Stimulated activated memory B cell treated with anti-CD40 and anti-IgM and Interleukin-4, amounts not matched to agents 10 μg/mL and 1 μg/mL and 100 μg/mL, for 72 hours (primary cell): ENCODE results near the gene CD69.

Experiments
- ATAC-seq: fragments of 150-1000 bp; cut with Tn5 transposase; 2 replicates; pipeline ENCODE4 v1.10.0; 2021
- H3K27ac Mint-ChIP-seq: one replicate; pipeline ENCODE4 v1.8.0; 2022; ENCODE audit warnings: mild to moderate bottlenecking, mixed read lengths
- H3K27me3 Mint-ChIP-seq: one replicate; pipeline ENCODE4 v1.8.0; 2022; ENCODE audit warnings: mixed read lengths
- H3K36me3 Mint-ChIP-seq: one replicate; pipeline ENCODE4 v1.8.0; 2022; ENCODE audit warnings: mixed read lengths
- H3K4me1 Mint-ChIP-seq: one replicate; pipeline ENCODE4 v1.8.0; 2022; ENCODE audit warnings: mixed read lengths
- H3K4me3 Mint-ChIP-seq: one replicate; pipeline ENCODE4 v1.8.0; 2022; ENCODE audit warnings: mild to moderate bottlenecking, moderate library complexity, mixed read lengths
- H3K9me3 Mint-ChIP-seq: one replicate; pipeline ENCODE4 v1.8.0; 2022; ENCODE audit warnings: mixed read lengths

The CD69 gene

GRCh38 chr12:9792185-9792900, 31.6 kb upstream of the CD69 start:
- Mint-ChIP-seq H3K4me1 (peaks cover 34% of the 10 kb centered on the region), H3K27me3 (no peaks in the 10 kb centered on the region), H3K27ac (no peak overlapping the region), H3K4me3 (no peak overlapping the region), H3K9me3 (peaks cover 3% of the 10 kb centered on the region), H3K36me3 (no peaks in the 10 kb centered on the region)
- ATAC-seq: no peak

DNA sequence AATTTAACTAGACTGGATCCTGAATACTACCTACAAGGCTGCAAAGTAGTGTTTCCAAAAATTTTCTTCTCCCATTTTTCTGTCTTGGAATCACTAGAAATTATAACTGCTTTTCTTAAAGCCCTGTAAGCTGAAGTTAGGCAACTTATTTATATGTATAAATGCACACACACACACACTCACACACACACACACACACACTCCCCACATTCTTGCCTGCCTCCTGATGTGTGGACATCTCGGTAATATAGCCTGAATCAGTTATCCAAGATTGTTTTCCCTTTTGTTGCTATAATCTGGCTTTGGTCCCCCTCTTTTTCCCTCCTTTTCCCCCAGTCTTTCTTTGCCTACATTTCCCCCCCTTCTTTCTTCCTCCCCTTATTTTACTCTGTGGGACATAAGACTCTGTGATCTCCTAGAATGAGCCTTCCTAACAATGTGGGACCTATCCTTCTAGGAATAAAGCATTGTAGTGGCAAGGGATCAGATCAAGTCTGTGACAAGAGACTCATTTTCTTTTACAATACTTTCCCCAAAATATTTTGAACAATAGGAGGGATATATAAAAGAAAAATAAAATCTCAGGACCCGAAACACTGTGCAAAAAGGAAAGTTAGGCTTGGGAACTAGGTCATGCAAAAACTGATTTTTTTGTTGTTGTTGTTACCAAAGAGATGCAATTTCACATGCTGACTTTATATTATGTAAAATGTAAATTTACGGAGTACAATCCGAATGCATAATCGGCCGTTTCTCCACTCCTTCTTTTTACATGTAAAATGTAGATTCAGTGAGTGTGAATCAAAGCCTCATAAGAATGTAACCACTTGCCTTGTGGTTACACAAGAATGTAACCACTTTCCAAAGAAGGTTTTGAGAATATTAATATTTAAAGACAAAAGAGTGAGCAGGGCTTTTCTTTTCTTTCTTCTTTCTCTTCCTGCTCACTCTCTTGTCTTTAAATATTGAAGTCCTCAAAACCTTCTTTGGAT, 26.3 kb upstream of the CD69 start:
- Mint-ChIP-seq H3K4me3 (no peak overlapping the region), H3K36me3 (no peaks in the 10 kb centered on the region), H3K4me1 (peaks cover 6% of the 10 kb centered on the region), H3K27me3 (no peaks in the 10 kb centered on the region), H3K9me3 (peaks cover 3% of the 10 kb centered on the region), H3K27ac (no peak overlapping the region)
- no peak for ATAC-seq

DNA sequence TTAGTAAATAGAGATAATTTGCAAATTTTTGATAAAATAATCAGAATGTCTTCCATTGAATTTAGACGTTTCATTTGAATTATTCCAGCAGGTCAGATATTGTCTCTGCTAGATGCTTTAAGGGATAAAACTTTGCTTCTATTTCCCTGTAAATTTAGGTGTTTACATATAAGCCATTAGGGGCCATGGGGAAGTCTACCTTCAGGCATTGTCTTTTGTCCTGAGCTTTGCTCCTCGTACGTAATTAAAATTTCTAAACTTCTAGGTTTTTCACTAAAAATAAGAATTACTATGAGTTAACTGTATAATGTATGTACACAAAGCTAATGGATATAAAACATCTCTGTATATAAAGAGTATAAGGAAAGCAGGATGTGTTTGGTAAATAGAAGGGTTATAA, 24.1 kb upstream of the CD69 start:
- Mint-ChIP-seq H3K27me3 (no peaks in the 10 kb centered on the region), H3K27ac (no peak overlapping the region), H3K4me1 (peaks cover 13% of the 10 kb centered on the region), H3K4me3 (no peak overlapping the region), H3K9me3 (no peaks in the 10 kb centered on the region), H3K36me3 (no peaks in the 10 kb centered on the region)
- ATAC-seq: no peak

- ATAC-seq: no peak
- Mint-ChIP-seq H3K27ac (no peak overlapping the region), H3K4me1 (peaks cover 18% of the 10 kb centered on the region), H3K27me3 (no peaks in the 10 kb centered on the region), H3K9me3 (no peaks in the 10 kb centered on the region), H3K36me3 (no peaks in the 10 kb centered on the region), H3K4me3 (no peak overlapping the region)
These were observed 23.6 kb upstream of the CD69 start for GRCh38 chr12:9784326-9784725.

DNA sequence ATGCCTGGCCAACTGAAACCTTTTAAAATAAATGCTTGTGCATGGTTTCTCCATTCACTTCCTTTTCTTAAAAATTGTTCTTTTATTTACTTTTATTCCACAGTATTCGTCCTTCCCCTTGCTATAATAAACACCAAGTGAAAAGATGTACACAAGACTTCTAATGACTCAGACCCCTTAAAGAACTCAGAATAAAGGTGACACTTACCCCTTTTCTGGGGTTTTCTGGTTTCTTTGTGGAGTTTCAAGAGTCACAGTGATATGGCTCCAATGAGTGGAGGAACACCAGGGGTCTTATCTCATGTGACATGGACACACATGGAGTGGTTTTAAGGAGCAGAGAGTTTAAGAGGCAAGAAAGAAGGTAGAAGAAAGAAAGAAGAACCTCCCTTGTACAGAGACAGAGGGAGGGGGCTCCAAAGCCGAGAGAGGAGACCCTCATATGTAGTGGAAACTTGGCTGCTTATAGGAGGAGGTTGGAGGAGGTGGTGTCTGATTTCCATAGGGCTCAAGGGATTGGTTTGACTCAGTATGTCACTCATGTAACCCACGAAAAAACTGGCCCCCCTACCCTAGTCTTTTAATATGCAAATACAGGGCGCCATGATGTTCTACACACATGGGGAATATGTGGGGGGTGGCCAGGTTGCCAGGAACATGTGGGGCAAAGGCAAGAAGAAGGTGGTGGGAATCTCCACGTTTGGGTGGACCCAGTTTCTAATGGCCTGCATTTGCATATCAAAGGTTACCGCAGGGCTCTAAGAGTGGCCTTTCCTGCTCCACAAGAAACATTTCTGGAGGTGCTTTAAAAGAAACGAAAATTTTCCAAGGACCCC, 22.1 kb upstream of the CD69 start:
- Mint-ChIP-seq H3K4me3 (no peak overlapping the region), H3K36me3 (no peaks in the 10 kb centered on the region), H3K9me3 (no peaks in the 10 kb centered on the region), H3K27me3 (no peaks in the 10 kb centered on the region), H3K4me1 (peaks cover 25% of the 10 kb centered on the region), H3K27ac (no peak overlapping the region)
- ATAC-seq: no peak

GRCh38 chr12:9781360-9781759, 20.7 kb upstream of the CD69 start:
- no peaks in the 10 kb centered on the region for H3K27me3 Mint-ChIP-seq
- peaks cover 25% of the 10 kb centered on the region for H3K4me1 Mint-ChIP-seq
- H3K4me3 Mint-ChIP-seq: no peak overlapping the region
- no peak overlapping the region for H3K27ac Mint-ChIP-seq
- no peaks in the 10 kb centered on the region for H3K36me3 Mint-ChIP-seq
- no peak for ATAC-seq
- no peaks in the 10 kb centered on the region for H3K9me3 Mint-ChIP-seq

DNA sequence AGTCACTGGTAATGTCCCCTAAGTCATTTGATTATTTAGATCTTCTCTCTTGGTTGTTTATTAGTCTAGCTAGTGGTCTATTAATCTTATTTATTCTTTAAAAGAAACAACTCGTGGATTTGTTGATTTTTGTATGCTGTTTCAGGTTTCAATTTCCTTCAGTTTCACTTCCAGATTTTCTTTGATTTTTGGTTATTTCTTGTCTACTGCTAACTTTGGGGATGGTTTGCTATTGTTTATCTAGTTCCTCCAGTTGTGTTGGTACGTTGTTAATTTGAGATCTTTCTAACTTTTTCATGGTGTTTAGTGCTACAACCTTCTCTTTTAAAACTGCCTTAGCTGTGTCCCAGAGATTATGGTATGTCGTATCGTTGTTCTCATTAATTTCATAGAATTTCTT, 18.5 kb upstream of the CD69 start:
- peaks cover 25% of the 10 kb centered on the region for H3K4me1 Mint-ChIP-seq
- no peaks in the 10 kb centered on the region for H3K27me3 Mint-ChIP-seq
- no peak overlapping the region for H3K4me3 Mint-ChIP-seq
- H3K36me3 Mint-ChIP-seq: no peaks in the 10 kb centered on the region
- no peak for ATAC-seq
- no peak overlapping the region for H3K27ac Mint-ChIP-seq
- no peaks in the 10 kb centered on the region for H3K9me3 Mint-ChIP-seq

DNA sequence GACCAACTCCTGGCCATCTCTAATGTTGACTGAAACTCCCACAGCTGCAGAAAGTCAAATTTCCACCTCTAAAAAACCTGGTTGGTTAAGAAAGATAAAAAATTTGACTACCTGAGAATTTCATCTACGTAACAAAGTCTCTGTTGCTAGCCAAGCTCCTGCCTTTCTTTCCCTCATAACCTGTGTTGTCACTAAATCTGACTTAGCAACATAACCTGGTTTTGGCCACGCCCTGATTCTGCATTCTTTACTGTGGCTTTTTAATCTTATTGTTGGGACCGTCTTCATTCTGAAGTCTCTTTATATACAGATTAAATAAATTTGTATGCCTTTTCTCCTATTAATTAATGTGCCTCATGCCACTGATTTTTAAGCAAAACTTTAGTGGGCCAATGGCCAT, 16.1 kb upstream of the CD69 start:
- no peaks in the 10 kb centered on the region for H3K9me3 Mint-ChIP-seq
- no peaks in the 10 kb centered on the region for H3K36me3 Mint-ChIP-seq
- H3K27me3 Mint-ChIP-seq: no peaks in the 10 kb centered on the region
- H3K27ac Mint-ChIP-seq: no peak overlapping the region
- H3K4me3 Mint-ChIP-seq: no peak overlapping the region
- ATAC-seq: no peak
- peaks cover 25% of the 10 kb centered on the region for H3K4me1 Mint-ChIP-seq

DNA sequence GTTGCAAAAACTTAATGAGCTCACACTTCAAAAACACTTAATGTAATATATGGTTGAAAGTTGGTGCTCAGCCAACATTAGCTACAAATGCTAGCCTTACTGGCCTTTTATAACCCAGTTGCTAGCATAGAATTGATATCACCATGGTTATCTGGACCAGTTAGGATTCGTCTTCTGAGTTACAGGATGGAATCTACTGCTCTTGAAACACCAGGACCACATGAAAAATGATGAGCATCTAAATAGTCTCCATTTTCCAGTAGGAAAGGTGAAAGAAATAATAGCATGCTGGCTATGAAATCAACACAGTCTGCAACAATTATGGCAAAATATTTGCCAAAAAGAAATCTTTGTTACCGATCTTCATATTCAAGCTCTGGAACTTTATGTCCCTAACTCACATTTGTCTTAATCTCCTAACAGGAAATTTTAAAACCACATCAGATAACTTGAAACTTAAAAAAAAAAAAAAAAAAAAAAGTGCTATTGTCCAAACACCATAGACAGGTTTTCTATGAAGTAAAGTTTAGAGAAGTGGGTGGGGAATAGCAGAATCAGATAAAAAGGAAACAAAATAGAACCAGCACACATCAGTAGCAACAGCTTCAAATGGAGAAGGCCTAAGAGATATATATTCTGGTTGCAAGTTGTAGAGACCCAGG, 12.6 kb upstream of the CD69 start:
- H3K27ac Mint-ChIP-seq: no peak overlapping the region
- H3K36me3 Mint-ChIP-seq: no peaks in the 10 kb centered on the region
- H3K9me3 Mint-ChIP-seq: no peaks in the 10 kb centered on the region
- no peak overlapping the region for H3K4me3 Mint-ChIP-seq
- no peak for ATAC-seq
- H3K27me3 Mint-ChIP-seq: no peaks in the 10 kb centered on the region
- peaks cover 18% of the 10 kb centered on the region for H3K4me1 Mint-ChIP-seq

- H3K4me3 Mint-ChIP-seq: no peak overlapping the region
- H3K36me3 Mint-ChIP-seq: peaks cover 14% of the 10 kb centered on the region
These were observed 2.3 kb upstream of the CD69 start for GRCh38 chr12:9763025-9763424.

DNA sequence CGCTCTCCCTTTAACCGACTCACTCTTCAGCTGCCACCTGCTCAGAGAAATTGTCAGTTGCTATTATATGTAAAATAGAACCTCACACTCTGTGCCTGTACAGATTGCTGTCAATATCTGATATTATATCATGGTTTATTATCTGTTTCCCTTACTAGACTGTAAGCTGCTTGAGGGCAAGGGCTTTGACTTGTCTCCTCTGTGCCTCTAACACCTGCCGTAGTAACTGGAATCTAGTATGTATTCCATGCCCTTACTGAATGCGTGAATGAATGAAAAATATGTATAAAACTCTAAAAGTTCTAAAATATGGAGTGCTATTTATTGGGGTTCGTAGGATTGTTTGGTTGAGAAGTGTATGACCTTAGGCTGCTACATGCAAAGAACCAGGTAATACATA, 1.7 kb upstream of the CD69 start:
- no peaks in the 10 kb centered on the region for H3K9me3 Mint-ChIP-seq
- no peaks in the 10 kb centered on the region for H3K27me3 Mint-ChIP-seq
- peak overlapping the region; percentile 83 for H3K27ac Mint-ChIP-seq
- no peak overlapping the region for H3K4me3 Mint-ChIP-seq
- ATAC-seq: no peak
- H3K36me3 Mint-ChIP-seq: peaks cover 20% of the 10 kb centered on the region
- peaks cover 63% of the 10 kb centered on the region for H3K4me1 Mint-ChIP-seq

More at GRCh38 chr12:9763025-9763424, 2.3 kb upstream of the CD69 start:
- H3K4me1 Mint-ChIP-seq: peaks cover 60% of the 10 kb centered on the region
- no peaks in the 10 kb centered on the region for H3K27me3 Mint-ChIP-seq
- no peaks in the 10 kb centered on the region for H3K9me3 Mint-ChIP-seq
- no peak for ATAC-seq
- no peak overlapping the region for H3K27ac Mint-ChIP-seq

GRCh38 chr12:9761419-9761781, 699 bp upstream of the CD69 start:
- ATAC-seq: no peak
- H3K9me3 Mint-ChIP-seq: no peaks in the 10 kb centered on the region
- H3K4me3 Mint-ChIP-seq: peak overlapping the region; percentile 92
- peaks cover 27% of the 10 kb centered on the region for H3K36me3 Mint-ChIP-seq
- peak overlapping the region; percentile 83 for H3K27ac Mint-ChIP-seq
- H3K27me3 Mint-ChIP-seq: no peaks in the 10 kb centered on the region
- peaks cover 67% of the 10 kb centered on the region for H3K4me1 Mint-ChIP-seq

DNA sequence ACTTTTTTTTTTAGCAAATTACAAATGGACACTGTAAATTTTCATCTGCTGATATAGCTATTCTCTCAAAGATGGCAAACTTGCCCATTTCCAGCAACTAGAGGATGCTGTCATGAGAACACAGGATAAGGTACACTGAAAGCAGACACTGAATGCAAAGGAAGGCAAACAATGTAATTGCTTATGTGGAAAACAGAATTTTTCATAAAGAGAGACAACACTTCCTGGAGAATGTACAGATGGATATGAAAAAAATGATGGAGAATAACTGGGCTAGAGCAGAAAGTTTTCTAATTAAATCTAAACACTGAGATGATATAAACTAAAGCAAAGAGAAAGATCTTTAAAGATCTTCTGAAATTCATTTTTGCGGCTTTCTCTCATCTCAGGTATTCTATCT, 581 bp downstream of the CD69 start:
- Mint-ChIP-seq H3K9me3 (no peaks in the 10 kb centered on the region), H3K4me1 (peaks cover 73% of the 10 kb centered on the region), H3K27me3 (no peaks in the 10 kb centered on the region), H3K4me3 (peak overlapping the region; percentile 92), H3K36me3 (peaks cover 39% of the 10 kb centered on the region), H3K27ac (peak overlapping the region; percentile 83)
- no peak for ATAC-seq

- Mint-ChIP-seq H3K4me3 (peak overlapping the region; percentile 92), H3K4me1 (peaks cover 69% of the 10 kb centered on the region), H3K9me3 (no peaks in the 10 kb centered on the region), H3K36me3 (peaks cover 41% of the 10 kb centered on the region), H3K27me3 (no peaks in the 10 kb centered on the region), H3K27ac (peak overlapping the region; percentile 83)
- no peak for ATAC-seq
These were observed 1.0 kb downstream of the CD69 start for GRCh38 chr12:9759694-9760093.

GRCh38 chr12:9758119-9758518, 2.6 kb downstream of the CD69 start:
- H3K9me3 Mint-ChIP-seq: no peaks in the 10 kb centered on the region
- no peak for ATAC-seq
- no peaks in the 10 kb centered on the region for H3K27me3 Mint-ChIP-seq
- H3K36me3 Mint-ChIP-seq: peaks cover 50% of the 10 kb centered on the region
- H3K4me3 Mint-ChIP-seq: peak overlapping the region; percentile 92
- H3K27ac Mint-ChIP-seq: peak overlapping the region; percentile 83
- peaks cover 67% of the 10 kb centered on the region for H3K4me1 Mint-ChIP-seq
